Choroid plexus epithelial cell (primary cell): ENCODE results near the gene NLGN1.

Experiments
- DNase-seq: peaks from one replicate; pipeline ENCODE4 v3.0.0-alpha.2; 2010; ENCODE audit warnings: low read depth
- H3K4me3 ChIP-seq: 2 replicates; pipeline ENCODE4 v1.5.1; 2011; ENCODE audit warnings: low read depth, mild to moderate bottlenecking, control low read depth, low read length, moderate library complexity
- TF ChIP-seq, protein P1 (sequence below): conservative IDR thresholded peaks from 2 replicates; pipeline ENCODE4 v1.5.1; 2011; ENCODE audit warnings: low read depth, mild to moderate bottlenecking, control low read depth, inconsistent platforms, low read length, moderate library complexity

The NLGN1 gene

DNA sequence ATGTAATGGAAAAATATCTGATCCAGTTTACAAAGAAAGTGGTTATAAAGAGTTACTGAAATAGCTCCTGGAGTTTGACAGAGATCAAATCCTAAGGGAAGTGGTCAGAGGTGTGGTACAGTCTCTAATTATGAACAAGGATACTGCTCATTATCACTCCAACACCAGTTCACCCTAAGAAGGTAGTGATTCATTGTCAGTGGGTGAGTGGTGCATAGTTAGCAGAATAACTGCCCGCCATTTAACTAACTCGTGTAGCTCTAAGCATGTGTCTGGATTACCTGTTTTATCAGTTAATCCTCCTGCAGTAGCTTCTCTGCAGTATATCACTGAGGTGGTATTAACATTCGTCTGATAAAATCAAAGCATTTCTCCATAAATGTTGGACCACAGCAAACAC lies 700.1 kb downstream of the NLGN1 start:
- DNase-seq = no peak
- H3K4me3 ChIP-seq = no peak overlapping the region
- TF ChIP-seq, protein P1, sequence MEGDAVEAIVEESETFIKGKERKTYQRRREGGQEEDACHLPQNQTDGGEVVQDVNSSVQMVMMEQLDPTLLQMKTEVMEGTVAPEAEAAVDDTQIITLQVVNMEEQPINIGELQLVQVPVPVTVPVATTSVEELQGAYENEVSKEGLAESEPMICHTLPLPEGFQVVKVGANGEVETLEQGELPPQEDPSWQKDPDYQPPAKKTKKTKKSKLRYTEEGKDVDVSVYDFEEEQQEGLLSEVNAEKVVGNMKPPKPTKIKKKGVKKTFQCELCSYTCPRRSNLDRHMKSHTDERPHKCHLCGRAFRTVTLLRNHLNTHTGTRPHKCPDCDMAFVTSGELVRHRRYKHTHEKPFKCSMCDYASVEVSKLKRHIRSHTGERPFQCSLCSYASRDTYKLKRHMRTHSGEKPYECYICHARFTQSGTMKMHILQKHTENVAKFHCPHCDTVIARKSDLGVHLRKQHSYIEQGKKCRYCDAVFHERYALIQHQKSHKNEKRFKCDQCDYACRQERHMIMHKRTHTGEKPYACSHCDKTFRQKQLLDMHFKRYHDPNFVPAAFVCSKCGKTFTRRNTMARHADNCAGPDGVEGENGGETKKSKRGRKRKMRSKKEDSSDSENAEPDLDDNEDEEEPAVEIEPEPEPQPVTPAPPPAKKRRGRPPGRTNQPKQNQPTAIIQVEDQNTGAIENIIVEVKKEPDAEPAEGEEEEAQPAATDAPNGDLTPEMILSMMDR = no peak

- no peak overlapping the region for H3K4me3 ChIP-seq
- peak; percentile 2 for DNase-seq
- TF ChIP-seq, protein P1 = no peak
Observed at GRCh38 chr3:174098746-174099145, 701.2 kb downstream of the NLGN1 start.

- no peak for DNase-seq
- H3K4me3 ChIP-seq = no peak overlapping the region
- TF ChIP-seq, protein P1 = no peak
Observed at GRCh38 chr3:174099724-174100123, 702.2 kb downstream of the NLGN1 start.

DNA sequence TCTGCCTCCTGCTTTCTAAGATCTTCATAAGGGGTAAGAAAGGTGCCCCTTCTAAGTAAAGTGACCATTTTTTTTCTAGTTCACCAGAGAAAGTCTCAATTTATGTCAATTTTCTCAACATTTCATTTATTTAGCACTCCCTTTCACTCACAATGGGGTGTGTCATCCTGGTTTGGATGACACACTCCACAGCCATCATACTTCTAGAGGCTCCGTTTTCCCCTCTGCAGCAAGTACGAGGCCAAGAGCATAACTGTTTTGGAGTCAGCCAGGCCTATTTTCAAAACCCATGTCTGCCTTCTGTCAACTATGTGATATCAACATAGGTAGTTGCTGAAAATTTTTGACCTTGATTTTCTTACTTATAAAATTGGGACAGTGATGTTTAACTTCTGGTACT lies 703.2 kb downstream of the NLGN1 start:
- no peak overlapping the region for H3K4me3 ChIP-seq
- TF ChIP-seq, protein P1 = no peak
- no peak for DNase-seq

GRCh38 chr3:174101244-174101643 lies 703.7 kb downstream of the NLGN1 start:
- H3K4me3 ChIP-seq = no peak overlapping the region
- DNase-seq = no peak
- TF ChIP-seq, protein P1 = no peak

DNA sequence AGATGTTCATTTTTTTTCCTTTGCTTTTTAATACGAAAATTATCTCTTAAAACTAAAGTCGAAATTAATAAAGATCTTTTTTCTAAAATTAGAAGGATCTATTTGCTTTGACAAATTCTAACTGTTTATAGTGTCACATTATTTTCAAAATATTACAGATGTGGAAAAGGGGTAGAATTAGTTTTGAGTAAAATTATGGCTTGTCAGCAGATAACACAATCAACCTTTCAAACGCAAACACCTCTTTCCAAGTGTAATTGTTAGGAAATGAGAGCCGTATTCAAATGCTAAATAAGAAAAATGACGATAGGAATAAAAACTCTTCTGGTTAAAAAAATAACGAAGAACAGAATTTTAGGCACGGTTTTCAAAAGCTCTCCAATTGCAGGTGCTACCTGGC lies 704.7 kb downstream of the NLGN1 start:
- TF ChIP-seq, protein P1 = no peak
- DNase-seq = no peak
- H3K4me3 ChIP-seq = no peak overlapping the region

DNA sequence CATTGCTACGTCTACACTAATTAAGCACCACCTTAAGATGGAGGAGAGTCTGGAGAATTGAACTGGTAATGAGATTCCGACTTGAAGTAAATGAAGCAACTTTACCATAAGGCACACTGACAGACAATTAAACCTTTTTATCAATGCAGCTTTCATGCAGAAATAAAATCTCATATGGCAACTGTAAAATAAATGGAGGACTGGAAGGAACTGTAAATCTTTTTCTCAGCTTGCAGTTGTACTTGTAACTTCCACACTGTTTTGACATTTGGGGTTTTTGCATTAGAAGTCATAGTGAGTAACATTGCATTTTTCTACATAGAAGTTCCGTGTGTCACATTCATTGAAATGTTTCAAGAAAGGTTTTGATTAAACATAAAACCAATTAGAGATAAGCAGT lies 705.3 kb downstream of the NLGN1 start:
- TF ChIP-seq, protein P1 = no peak
- H3K4me3 ChIP-seq = no peak overlapping the region

More for the DNA sequence above, 705.3 kb downstream of the NLGN1 start:
- no peak for DNase-seq
